ENCODE results near the gene IL22RA1. TPM values are rescaled to one million over a fixed set of nuclear protein-coding genes. Genes with fewer than 3 reads are reported as not detected.

The IL22RA1 gene
- total RNA-seq, 1 experiment from 2014 or later: 0.28 TPM

DNA sequence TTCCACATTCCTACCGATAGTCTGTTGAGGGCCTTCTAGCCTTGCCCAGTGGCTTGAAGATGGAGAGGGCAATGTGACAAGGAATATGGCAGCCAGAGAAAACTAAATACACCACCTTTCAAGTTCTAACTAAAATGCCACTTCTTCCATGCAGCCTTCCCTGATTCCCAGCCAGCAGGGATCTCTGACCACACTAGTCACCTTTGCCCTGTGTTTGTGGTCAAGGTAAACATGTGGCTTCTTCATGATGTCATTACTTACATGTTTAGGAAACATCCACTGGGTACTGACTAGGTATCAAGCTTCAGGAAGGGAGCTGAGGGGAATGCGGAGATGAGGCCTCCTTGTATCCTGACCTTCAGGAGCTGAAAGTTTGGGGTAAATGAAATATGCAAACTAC lies 22.6 kb upstream of the IL22RA1 start (continued):
- TF ChIP-seq, protein P1, sequence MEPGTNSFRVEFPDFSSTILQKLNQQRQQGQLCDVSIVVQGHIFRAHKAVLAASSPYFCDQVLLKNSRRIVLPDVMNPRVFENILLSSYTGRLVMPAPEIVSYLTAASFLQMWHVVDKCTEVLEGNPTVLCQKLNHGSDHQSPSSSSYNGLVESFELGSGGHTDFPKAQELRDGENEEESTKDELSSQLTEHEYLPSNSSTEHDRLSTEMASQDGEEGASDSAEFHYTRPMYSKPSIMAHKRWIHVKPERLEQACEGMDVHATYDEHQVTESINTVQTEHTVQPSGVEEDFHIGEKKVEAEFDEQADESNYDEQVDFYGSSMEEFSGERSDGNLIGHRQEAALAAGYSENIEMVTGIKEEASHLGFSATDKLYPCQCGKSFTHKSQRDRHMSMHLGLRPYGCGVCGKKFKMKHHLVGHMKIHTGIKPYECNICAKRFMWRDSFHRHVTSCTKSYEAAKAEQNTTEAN (CRISPR knock-in tag; IDR thresholded peaks at IDR 0.05): no peak

DNA sequence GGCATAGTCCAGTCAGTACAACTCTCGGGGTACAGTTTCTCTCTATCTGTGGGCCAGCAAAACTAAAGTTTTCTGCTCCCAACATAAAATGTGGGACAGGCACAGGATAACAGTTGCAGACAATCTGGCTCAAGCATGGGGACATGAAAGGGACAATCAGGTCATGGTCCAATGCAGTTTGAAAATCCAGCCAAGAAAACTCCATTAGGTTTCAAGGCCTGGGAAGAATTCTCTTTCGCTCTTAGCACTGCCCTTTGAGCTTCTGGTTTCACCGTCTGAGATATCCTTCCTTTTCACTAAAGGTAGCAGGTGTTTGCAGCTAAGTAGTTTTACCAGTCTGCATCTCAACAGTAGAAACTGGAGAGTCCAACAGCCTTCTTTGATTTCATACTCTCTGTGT lies 21.1 kb upstream of the IL22RA1 start:
- no peaks in the 10 kb centered on the region for H3K27me3 Mint-ChIP-seq (ENCODE audit: low read depth)
- DNase-seq (ENCODE audit: low spot score): no peak
- peaks cover 17% of the 10 kb centered on the region for H3K36me3 Mint-ChIP-seq
- no peak for ATAC-seq
- H3K9me3 Mint-ChIP-seq: no peaks in the 10 kb centered on the region
- CTCF ChIA-PET: interaction anchor here (1.5 kb wide), 1 partner anchor 14 kb away, joined by 4 read pairs; no protein-coding TSS in a partner anchor
- H3K4me3 Mint-ChIP-seq: no peak overlapping the region
- H3K27ac Mint-ChIP-seq: no peak overlapping the region
- no peaks in the 10 kb centered on the region for H3K4me1 Mint-ChIP-seq
- TF ChIP-seq ZNF425 (CRISPR knock-in tag; conservative IDR thresholded peaks at IDR 0.05): no peak
- no peak for TF ChIP-seq ZNF232 (CRISPR knock-in tag; IDR thresholded peaks at IDR 0.05)
- TF ChIP-seq, protein P1 (CRISPR knock-in tag; IDR thresholded peaks at IDR 0.05): no peak
- no peak for TF ChIP-seq TP53 (CRISPR knock-in tag; IDR thresholded peaks at IDR 0.05)
- TF ChIP-seq HMGA2 (CRISPR knock-in tag; IDR thresholded peaks at IDR 0.05): no peak
- TF ChIP-seq IRF2 (CRISPR knock-in tag; IDR thresholded peaks at IDR 0.05; ENCODE audit: borderline replicate concordance, low read depth): no peak
- no peak for TF ChIP-seq ZNF138 (CRISPR knock-in tag; conservative IDR thresholded peaks at IDR 0.05)
- TF ChIP-seq ZNF671 (CRISPR knock-in tag; IDR thresholded peaks at IDR 0.05): no peak
- no peak for TF ChIP-seq AR (CRISPR knock-in tag; IDR thresholded peaks at IDR 0.05)
- no peak for TF ChIP-seq ZNF121 (CRISPR knock-in tag; IDR thresholded peaks at IDR 0.05)
- TF ChIP-seq NR3C1 (CRISPR knock-in tag; conservative IDR thresholded peaks at IDR 0.05; ENCODE audit: low read depth): no peak
- TF ChIP-seq, protein P2, sequence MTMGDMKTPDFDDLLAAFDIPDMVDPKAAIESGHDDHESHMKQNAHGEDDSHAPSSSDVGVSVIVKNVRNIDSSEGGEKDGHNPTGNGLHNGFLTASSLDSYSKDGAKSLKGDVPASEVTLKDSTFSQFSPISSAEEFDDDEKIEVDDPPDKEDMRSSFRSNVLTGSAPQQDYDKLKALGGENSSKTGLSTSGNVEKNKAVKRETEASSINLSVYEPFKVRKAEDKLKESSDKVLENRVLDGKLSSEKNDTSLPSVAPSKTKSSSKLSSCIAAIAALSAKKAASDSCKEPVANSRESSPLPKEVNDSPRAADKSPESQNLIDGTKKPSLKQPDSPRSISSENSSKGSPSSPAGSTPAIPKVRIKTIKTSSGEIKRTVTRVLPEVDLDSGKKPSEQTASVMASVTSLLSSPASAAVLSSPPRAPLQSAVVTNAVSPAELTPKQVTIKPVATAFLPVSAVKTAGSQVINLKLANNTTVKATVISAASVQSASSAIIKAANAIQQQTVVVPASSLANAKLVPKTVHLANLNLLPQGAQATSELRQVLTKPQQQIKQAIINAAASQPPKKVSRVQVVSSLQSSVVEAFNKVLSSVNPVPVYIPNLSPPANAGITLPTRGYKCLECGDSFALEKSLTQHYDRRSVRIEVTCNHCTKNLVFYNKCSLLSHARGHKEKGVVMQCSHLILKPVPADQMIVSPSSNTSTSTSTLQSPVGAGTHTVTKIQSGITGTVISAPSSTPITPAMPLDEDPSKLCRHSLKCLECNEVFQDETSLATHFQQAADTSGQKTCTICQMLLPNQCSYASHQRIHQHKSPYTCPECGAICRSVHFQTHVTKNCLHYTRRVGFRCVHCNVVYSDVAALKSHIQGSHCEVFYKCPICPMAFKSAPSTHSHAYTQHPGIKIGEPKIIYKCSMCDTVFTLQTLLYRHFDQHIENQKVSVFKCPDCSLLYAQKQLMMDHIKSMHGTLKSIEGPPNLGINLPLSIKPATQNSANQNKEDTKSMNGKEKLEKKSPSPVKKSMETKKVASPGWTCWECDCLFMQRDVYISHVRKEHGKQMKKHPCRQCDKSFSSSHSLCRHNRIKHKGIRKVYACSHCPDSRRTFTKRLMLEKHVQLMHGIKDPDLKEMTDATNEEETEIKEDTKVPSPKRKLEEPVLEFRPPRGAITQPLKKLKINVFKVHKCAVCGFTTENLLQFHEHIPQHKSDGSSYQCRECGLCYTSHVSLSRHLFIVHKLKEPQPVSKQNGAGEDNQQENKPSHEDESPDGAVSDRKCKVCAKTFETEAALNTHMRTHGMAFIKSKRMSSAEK (CRISPR knock-in tag; IDR thresholded peaks at IDR 0.05; ENCODE audit: borderline replicate concordance): no peak
- no peak for TF ChIP-seq TCF7 (CRISPR knock-in tag; IDR thresholded peaks at IDR 0.05; ENCODE audit: low read depth)
- no peak for TF ChIP-seq ESRRA (CRISPR knock-in tag; IDR thresholded peaks at IDR 0.05; ENCODE audit: borderline replicate concordance)
- TF ChIP-seq NR2C2 (CRISPR knock-in tag; IDR thresholded peaks at IDR 0.05): no peak
- TF ChIP-seq CREB1 (CRISPR knock-in tag; IDR thresholded peaks at IDR 0.05): no peak
- TF ChIP-seq ZNF423 (CRISPR knock-in tag; IDR thresholded peaks at IDR 0.05): no peak
- no peak for TF ChIP-seq USF1 (CRISPR knock-in tag; IDR thresholded peaks at IDR 0.05)
- POLR2A ChIA-PET: no interaction called here
